C4-2B (cell line): Measurements from ENCODE around the gene PDZD2.

Source experiments
- H3K27ac ChIP-seq: fragments of 450-650 bp; 2 replicates; pipeline ENCODE4 v1.5.1; 2017
- ZFX ChIP-seq: fragments of 450-650 bp; IDR thresholded peaks from 2 replicates; pipeline ENCODE4 v1.6.1; 2017
- TF ChIP-seq, protein P1 (sequence below): fragments of 450-650 bp; conservative IDR thresholded peaks from 2 replicates; pipeline ENCODE4 v1.5.1; 2017; ENCODE audit warnings: mild to moderate bottlenecking

The PDZD2 gene

DNA sequence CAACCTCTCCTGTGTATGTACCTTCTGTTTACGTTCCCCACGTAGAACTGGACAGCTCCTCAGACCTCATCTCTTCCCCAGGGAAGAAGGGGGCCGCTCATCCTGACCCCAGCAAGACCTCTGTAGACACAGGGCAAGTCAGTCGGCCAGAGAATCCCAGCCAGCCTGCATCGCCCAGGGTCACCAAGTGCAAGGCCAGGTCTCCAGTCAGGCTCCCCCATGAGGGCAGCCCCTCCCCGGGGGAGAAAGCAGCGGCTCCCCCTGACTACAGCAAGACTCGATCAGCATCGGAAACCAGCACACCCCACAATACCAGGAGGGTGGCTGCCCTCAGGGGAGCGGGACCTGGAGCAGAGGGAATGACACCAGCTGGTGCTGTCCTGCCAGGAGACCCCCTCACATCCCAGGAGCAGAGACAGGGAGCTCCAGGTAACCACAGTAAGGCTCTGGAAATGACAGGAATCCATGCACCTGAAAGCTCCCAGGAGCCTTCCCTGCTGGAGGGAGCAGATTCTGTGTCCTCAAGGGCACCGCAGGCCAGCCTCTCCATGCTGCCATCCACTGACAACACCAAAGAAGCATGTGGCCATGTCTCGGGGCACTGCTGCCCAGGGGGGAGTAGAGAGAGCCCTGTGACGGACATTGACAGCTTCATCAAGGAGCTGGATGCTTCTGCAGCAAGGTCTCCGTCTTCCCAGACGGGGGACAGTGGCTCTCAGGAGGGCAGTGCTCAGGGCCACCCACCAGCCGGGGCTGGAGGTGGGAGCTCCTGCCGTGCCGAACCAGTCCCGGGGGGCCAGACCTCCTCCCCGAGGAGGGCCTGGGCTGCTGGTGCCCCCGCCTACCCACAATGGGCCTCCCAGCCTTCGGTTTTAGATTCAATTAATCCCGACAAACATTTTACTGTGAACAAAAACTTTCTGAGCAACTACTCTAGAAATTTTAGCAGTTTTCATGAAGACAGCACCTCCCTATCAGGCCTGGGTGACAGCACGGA is 448.5 kb downstream of the PDZD2 start:
- TF ChIP-seq, protein P1, sequence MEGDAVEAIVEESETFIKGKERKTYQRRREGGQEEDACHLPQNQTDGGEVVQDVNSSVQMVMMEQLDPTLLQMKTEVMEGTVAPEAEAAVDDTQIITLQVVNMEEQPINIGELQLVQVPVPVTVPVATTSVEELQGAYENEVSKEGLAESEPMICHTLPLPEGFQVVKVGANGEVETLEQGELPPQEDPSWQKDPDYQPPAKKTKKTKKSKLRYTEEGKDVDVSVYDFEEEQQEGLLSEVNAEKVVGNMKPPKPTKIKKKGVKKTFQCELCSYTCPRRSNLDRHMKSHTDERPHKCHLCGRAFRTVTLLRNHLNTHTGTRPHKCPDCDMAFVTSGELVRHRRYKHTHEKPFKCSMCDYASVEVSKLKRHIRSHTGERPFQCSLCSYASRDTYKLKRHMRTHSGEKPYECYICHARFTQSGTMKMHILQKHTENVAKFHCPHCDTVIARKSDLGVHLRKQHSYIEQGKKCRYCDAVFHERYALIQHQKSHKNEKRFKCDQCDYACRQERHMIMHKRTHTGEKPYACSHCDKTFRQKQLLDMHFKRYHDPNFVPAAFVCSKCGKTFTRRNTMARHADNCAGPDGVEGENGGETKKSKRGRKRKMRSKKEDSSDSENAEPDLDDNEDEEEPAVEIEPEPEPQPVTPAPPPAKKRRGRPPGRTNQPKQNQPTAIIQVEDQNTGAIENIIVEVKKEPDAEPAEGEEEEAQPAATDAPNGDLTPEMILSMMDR, result no peak
- TF ChIP-seq ZFX, result no peak
- H3K27ac ChIP-seq, result no peak overlapping the region

DNA sequence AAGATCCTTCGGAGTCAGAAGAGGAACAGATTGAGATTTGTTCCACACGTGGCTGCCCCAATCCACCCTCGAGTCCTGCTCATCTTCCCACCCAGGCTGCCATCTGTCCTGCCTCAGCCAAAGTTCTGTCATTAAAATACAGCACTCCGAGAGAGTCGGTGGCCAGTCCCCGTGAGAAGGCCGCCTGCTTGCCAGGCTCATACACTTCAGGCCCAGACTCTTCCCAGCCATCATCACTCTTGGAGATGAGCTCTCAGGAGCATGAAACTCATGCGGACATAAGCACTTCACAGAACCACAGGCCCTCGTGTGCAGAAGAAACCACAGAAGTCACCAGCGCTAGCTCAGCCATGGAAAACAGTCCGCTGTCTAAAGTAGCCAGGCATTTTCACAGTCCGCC is 449.3 kb downstream of the PDZD2 start:
- H3K27ac ChIP-seq, result no peak overlapping the region
- TF ChIP-seq ZFX, result no peak
- TF ChIP-seq, protein P1, result no peak

DNA sequence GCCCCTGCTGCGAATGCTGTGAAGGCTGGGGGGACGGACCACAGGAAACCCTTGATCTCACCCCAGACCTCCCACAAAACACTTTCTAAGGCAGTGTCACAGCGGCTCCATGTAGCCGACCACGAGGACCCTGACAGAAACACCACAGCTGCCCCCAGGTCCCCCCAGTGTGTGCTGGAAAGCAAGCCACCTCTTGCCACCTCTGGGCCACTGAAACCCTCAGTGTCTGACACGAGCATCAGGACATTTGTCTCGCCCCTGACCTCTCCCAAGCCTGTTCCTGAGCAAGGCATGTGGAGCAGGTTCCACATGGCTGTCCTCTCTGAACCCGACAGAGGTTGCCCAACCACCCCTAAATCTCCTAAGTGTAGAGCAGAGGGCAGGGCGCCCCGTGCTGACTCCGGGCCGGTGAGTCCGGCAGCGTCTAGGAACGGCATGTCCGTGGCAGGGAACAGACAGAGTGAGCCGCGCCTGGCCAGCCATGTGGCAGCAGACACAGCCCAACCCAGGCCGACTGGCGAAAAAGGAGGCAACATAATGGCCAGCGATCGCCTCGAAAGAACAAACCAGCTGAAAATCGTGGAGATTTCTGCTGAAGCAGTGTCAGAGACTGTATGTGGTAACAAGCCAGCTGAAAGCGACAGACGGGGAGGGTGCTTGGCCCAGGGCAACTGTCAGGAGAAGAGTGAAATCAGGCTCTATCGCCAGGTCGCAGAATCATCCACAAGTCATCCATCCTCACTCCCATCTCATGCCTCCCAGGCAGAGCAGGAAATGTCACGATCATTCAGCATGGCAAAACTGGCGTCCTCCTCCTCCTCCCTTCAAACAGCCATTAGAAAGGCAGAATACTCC is 450.4 kb downstream of the PDZD2 start:
- TF ChIP-seq ZFX, result no peak
- TF ChIP-seq, protein P1, result no peak
- H3K27ac ChIP-seq, result no peak overlapping the region

GRCh38 chr5:32090026-32090754 is 451.3 kb downstream of the PDZD2 start:
- no peak overlapping the region for H3K27ac ChIP-seq
- no peak for TF ChIP-seq ZFX
- TF ChIP-seq, protein P1, result no peak

DNA sequence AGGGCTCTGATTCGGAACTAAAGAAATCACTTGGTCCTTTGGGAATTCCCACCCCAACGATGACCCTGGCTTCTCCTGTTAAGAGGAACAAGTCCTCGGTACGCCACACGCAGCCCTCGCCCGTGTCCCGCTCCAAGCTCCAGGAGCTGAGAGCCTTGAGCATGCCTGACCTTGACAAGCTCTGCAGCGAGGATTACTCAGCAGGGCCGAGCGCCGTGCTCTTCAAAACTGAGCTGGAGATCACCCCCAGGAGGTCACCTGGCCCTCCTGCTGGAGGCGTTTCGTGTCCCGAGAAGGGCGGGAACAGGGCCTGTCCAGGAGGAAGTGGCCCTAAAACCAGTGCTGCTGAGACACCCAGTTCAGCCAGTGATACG is 451.8 kb downstream of the PDZD2 start:
- H3K27ac ChIP-seq, result no peak overlapping the region
- no peak for TF ChIP-seq ZFX
- TF ChIP-seq, protein P1, result no peak

GRCh38 chr5:32092938-32093812 is 454.2 kb downstream of the PDZD2 start:
- no peak for TF ChIP-seq ZFX
- TF ChIP-seq, protein P1, result peak; percentile 87
- H3K27ac ChIP-seq, result no peak overlapping the region
